ENCODE measurements around the gene BAZ2A. TPM values are rescaled to one million over a fixed set of nuclear protein-coding genes. Genes with fewer than 3 reads are reported as not detected.

Gene BAZ2A
- total and polyA plus RNA-seq, 2 experiments from 2014 or later, result 109 to 111 TPM

- TF ChIP-seq EZH2 (IDR thresholded peaks at IDR 0.05; ENCODE audit: low read depth, unreplicated experiment) (no peak), REST (IDR thresholded peaks at IDR 0.05; ENCODE audit: unreplicated experiment) (no peak)
These were observed 507 bp downstream of the BAZ2A start (continued) for GRCh38 chr12:56629459-56630179.

GRCh38 chr12:56628671-56629458 lies 1.3 kb downstream of the BAZ2A start:
- no peak for TF ChIP-seq ETS1 (IDR thresholded peaks at IDR 0.05)
- TF ChIP-seq ZNF462 (CRISPR knock-in tag; IDR thresholded peaks at IDR 0.05), result no peak
- TF ChIP-seq NANOG (IDR thresholded peaks at IDR 0.05; ENCODE audit: borderline replicate concordance), result no peak
- H3K36me3 ChIP-seq (ENCODE audit: insufficient read depth), result peaks cover 5% of the 10 kb centered on the region
- ATAC-seq (no peak; the same call in 2 of the 3 replicates), DNase-seq (ENCODE audit: low spot score) (peak; percentile 66)
- H3K27ac Mint-ChIP-seq, result peak overlapping the region; percentile 74
- H3K4me1 ChIP-seq (ENCODE audit: insufficient read depth), result peaks cover 48% of the 10 kb centered on the region
- peaks cover 69% of the 10 kb centered on the region for H3K79me2 ChIP-seq (replicated peaks; ENCODE audit: insufficient read depth)
- no peaks in the 10 kb centered on the region for H3K27me3 ChIP-seq (ENCODE audit: insufficient read depth)
- H3K27me3 Mint-ChIP-seq (ENCODE audit: insufficient read depth, low read depth, poor library complexity), result peaks cover 17% of the 10 kb centered on the region
- peaks cover 50% of the 10 kb centered on the region for H3K4me1 Mint-ChIP-seq
- peak overlapping the region; percentile 97 for H3K4me3 ChIP-seq
- H3K9me3 Mint-ChIP-seq, result no peaks in the 10 kb centered on the region
- H3F3A ChIP-seq (replicated peaks; ENCODE audit: low read depth), result peaks cover 10% of the 10 kb centered on the region; the same call in 1 of the 2 replicates
- H3K9me2 ChIP-seq (ENCODE audit: insufficient read depth), result no peaks in the 10 kb centered on the region
- H3K27ac ChIP-seq (ENCODE audit: low read depth), result peak overlapping the region; percentile 87; the same call in 1 of the 2 replicates
- peak overlapping the region; percentile 97 for H3K4me3 Mint-ChIP-seq
- H4K20me1 ChIP-seq (replicated peaks; ENCODE audit: insufficient read depth), result peaks cover 38% of the 10 kb centered on the region
- H3K36me3 Mint-ChIP-seq (ENCODE audit: low read depth), result peaks cover 2% of the 10 kb centered on the region; the same call in 2 of the 3 replicates
- peak overlapping the region; percentile 88 for H3K4me2 ChIP-seq
- no peak overlapping the region for H2AFZ ChIP-seq
